B cell (primary cell): Measurements from ENCODE around the gene PHF21A. TPM values are rescaled to one million over a fixed set of nuclear protein-coding genes. Genes with fewer than 3 reads are reported as not detected.

Experiments used
- ATAC-seq: fragments of 200-7000 bp; cut with Tn5 transposase; one replicate; pipeline ENCODE4 v1.10.0; 2021; ENCODE audit warnings: low read depth, mild to moderate bottlenecking, moderate number of reproducible peaks, moderate library complexity
- CTCF ChIA-PET: fragments of 350-600 bp; sonication (Branson Sonifier 250); formaldehyde crosslinking; loops from one replicate; lab custom pipeline; 2021; ENCODE audit warnings: antibody characterized with exemption, inconsistent platforms; lab: Charles Lee
- POLR2A ChIA-PET: fragments of 350-600 bp; sonication (Branson Sonifier 250); formaldehyde crosslinking; loops from one replicate; lab custom pipeline; 2021; ENCODE audit warnings: antibody characterized with exemption; lab: Charles Lee
- DNase-seq: peaks from one replicate; pipeline ENCODE4 v3.0.0; 2013
- H2AFZ ChIP-seq: 2 replicates; pipeline ENCODE4 v1.6.1; 2012; ENCODE audit warnings: mild to moderate bottlenecking, low read depth, low read length; ENCODE audit not compliant: insufficient read depth, poor library complexity, severe bottlenecking
- H3K27ac ChIP-seq, 2 donors: 1 replicate in 1 of 2; 2 replicates in 1 of 2; pipeline ENCODE4 v1.5.1; 2012 to 2013; ENCODE audit warnings: low read length in 2 of 2, mild to moderate bottlenecking in 2 of 2, moderate library complexity in 1 of 2
- H3K27me3 ChIP-seq, 4 experiments: fragments of 200-600 bp in 1 of 4; sonication (generic) in 1 of 4; replicated peaks in 1 of 4; 1 replicate in 2 of 4; 2 replicates in 2 of 4; pipeline versions ENCODE4 v1.6.1 to v1.7.0; 2013 to 2016; ENCODE audit warnings: low read length in 3 of 4, mild to moderate bottlenecking in 2 of 4, mixed read lengths in 1 of 4, moderate library complexity in 1 of 4; ENCODE audit not compliant: insufficient read depth in 4 of 4, control insufficient read depth in 3 of 4; ENCODE audit errors: control extremely low read depth in 1 of 4
- H3K36me3 ChIP-seq, 2 experiments: replicated peaks in 1 of 2; 1 replicate in 1 of 2; 2 replicates in 1 of 2; pipeline versions ENCODE4 v1.6.1 to v1.7.1; 2013; ENCODE audit warnings: low read length in 1 of 2; ENCODE audit not compliant: insufficient read depth in 2 of 2, control insufficient read depth in 1 of 2; ENCODE audit errors: control extremely low read depth in 1 of 2, extremely low read depth in 1 of 2
- H3K4me1 ChIP-seq, 2 donors: fragments of 200-600 bp in 1 of 2; sonication (generic) in 1 of 2; 1 replicate in 1 of 2; 2 replicates in 1 of 2; pipeline versions ENCODE4 v1.5.1 to v1.6.1; 2013 to 2017; ENCODE audit warnings: low read length in 2 of 2; ENCODE audit not compliant: control insufficient read depth in 2 of 2, insufficient read depth in 2 of 2
- H3K4me2 ChIP-seq: replicated peaks from 2 replicates; pipeline ENCODE3; 2012; ENCODE audit warnings: mild to moderate bottlenecking, low read depth, low read length; ENCODE audit not compliant: poor library complexity, severe bottlenecking
- H3K4me3 ChIP-seq, 5 experiments: fragments of 200-600 bp in 1 of 5; sonication (generic) in 1 of 5; 1 replicate in 3 of 5; 2 replicates in 2 of 5; pipeline versions ENCODE4 v1.5.1 to v1.7.0; 2011 to 2016; ENCODE audit warnings: low read length in 4 of 5, mild to moderate bottlenecking in 4 of 5, low read depth in 2 of 5, control low read depth in 1 of 5, moderate library complexity in 1 of 5; ENCODE audit not compliant: insufficient read depth in 1 of 5; ENCODE audit errors: control extremely low read depth in 1 of 5, extremely low read depth in 1 of 5
- H3K79me2 ChIP-seq: fragments of 200-600 bp; sonication (generic); one replicate; pipeline ENCODE4 v1.6.0; 2016; ENCODE audit warnings: low read length; ENCODE audit not compliant: control insufficient read depth, insufficient read depth
- H3K9ac ChIP-seq: fragments of 200-600 bp; sonication (generic); 2 replicates; pipeline ENCODE4 v1.6.1; 2017; ENCODE audit warnings: mild to moderate bottlenecking, low read length, moderate library complexity
- H3K9me3 ChIP-seq, 3 donors: one replicate each; pipeline versions ENCODE4 v1.6.1 to v1.7.1; 2013; ENCODE audit warnings: low read length in 2 of 3; ENCODE audit not compliant: control insufficient read depth in 2 of 3, insufficient read depth in 1 of 3; ENCODE audit errors: control extremely low read depth in 1 of 3
- H4K20me1 ChIP-seq: 2 replicates; pipeline ENCODE4 v1.6.0; 2012; ENCODE audit warnings: mild to moderate bottlenecking, low read length; ENCODE audit not compliant: insufficient read depth, control insufficient read depth, poor library complexity, severe bottlenecking
- H3K27ac Mint-ChIP-seq: one replicate; pipeline ENCODE4 v1.8.0; 2021; ENCODE audit warnings: mixed read lengths
- H3K27me3 Mint-ChIP-seq: one replicate; pipeline ENCODE4 v1.8.0; 2021; ENCODE audit warnings: mixed read lengths
- H3K4me1 Mint-ChIP-seq: one replicate; pipeline ENCODE4 v1.8.0; 2021; ENCODE audit warnings: mixed read lengths
- H3K4me3 Mint-ChIP-seq: one replicate; pipeline ENCODE4 v1.8.0; 2021; ENCODE audit warnings: mixed read lengths
- H3K9me3 Mint-ChIP-seq: one replicate; pipeline ENCODE4 v1.8.0; 2022; ENCODE audit warnings: mixed read lengths; ENCODE audit not compliant: insufficient read depth
- EZH2 ChIP-seq: IDR thresholded peaks from 2 replicates; pipeline ENCODE4 v1.6.1; 2012; ENCODE audit warnings: borderline replicate concordance, low read depth, mild to moderate bottlenecking, moderate library complexity, low read length; ENCODE audit not compliant: insufficient read depth, poor library complexity, severe bottlenecking
- WGBS: methylation state at CpG from one replicate; pipeline ENCODE4 v1.1.5; 2013; ENCODE audit warnings: missing lambda C conversion rate; ENCODE audit not compliant: insufficient coverage; 5-methylcytosine and 5-hydroxymethylcytosine counted together
- intact Hi-C: fragments of 100-400 bp; cut with micrococcal nuclease; formaldehyde crosslinking; loops from one replicate; pipeline ENCODE4 v1.10.0; 2022
- polyA plus RNA-seq: library from polyadenylated mRNA; depleted of rRNA; stranded (reverse); fragments of >200 nt; gene quantifications from 2 replicates; pipeline ENCODE4 v1.2.3, GENCODE V29; 2012
- total RNA-seq, 2 donors: library from RNA; stranded (reverse); fragments of 120-200 nt in 1 of 2; gene quantifications; 1 replicate in 1 of 2; 2 replicates in 1 of 2; pipeline versions ENCODE4 v1.2.3 to v1.2.4, GENCODE V29; 2013 to 2022
- TF ChIP-seq, protein P1 (sequence below): fragments of 200-600 bp; IDR thresholded peaks from one replicate; pipeline ENCODE4 v1.8.0; 2022; ENCODE audit warnings: antibody characterized with exemption, mild to moderate bottlenecking

PHF21A gene
- total and polyA plus RNA-seq, 2 donors (not counting 1 experiment from before 2014, with no cell fraction given): 41.9 to 103 TPM

- Histone ChIP-seq H3K27ac (peak within 1 kb of the TSS; percentile 44 to 62), H3K4me2 (peak within 1 kb of the TSS; percentile 79), H3K9ac (peak within 1 kb of the TSS; percentile 77), H3K4me3 (peak within 1 kb of the TSS; percentile 48 to 92 (median 82)), H2AFZ (peak within 1 kb of the TSS; percentile 81), H3K4me1 (peaks cover 55 to 77% of the 10 kb centered on the region in 2 donors), H3K27me3 (no peaks in the 10 kb centered on the region), H3K9me3 (no peaks in the 10 kb centered on the region), H3K79me2 (peaks cover 63% of the 10 kb centered on the region), H3K36me3 (peaks cover 0 to 28% of the 10 kb centered on the region in 2 experiments), H4K20me1 (peaks cover 14% of the 10 kb centered on the region)
- intact Hi-C loops: loop anchor here (2.0 kb wide), 1 partner anchor 42 kb away; no protein-coding TSS in a partner anchor
- Mint-ChIP-seq H3K4me3 (peak within 1 kb of the TSS; percentile 98), H3K4me1 (peaks cover 75% of the 10 kb centered on the region), H3K27me3 (no peaks in the 10 kb centered on the region), H3K9me3 (no peaks in the 10 kb centered on the region), H3K27ac (peak within 1 kb of the TSS; percentile 96)
- WGBS: under 1% methylated on average over 73 of the region's 73 CpGs
- peak; percentile 74 for DNase-seq
- peak; percentile 15 for ATAC-seq
- no peak for TF ChIP-seq EZH2
- TF ChIP-seq, protein P1, sequence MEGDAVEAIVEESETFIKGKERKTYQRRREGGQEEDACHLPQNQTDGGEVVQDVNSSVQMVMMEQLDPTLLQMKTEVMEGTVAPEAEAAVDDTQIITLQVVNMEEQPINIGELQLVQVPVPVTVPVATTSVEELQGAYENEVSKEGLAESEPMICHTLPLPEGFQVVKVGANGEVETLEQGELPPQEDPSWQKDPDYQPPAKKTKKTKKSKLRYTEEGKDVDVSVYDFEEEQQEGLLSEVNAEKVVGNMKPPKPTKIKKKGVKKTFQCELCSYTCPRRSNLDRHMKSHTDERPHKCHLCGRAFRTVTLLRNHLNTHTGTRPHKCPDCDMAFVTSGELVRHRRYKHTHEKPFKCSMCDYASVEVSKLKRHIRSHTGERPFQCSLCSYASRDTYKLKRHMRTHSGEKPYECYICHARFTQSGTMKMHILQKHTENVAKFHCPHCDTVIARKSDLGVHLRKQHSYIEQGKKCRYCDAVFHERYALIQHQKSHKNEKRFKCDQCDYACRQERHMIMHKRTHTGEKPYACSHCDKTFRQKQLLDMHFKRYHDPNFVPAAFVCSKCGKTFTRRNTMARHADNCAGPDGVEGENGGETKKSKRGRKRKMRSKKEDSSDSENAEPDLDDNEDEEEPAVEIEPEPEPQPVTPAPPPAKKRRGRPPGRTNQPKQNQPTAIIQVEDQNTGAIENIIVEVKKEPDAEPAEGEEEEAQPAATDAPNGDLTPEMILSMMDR: no peak
- ChIA-PET POLR2A (interaction anchor here (0.6 to 9.1 kb wide), 4 partner anchors 12 to 75 kb away, joined by 3 to 162 read pairs (median 3); partner anchors contain the start of gene CRY2), CTCF (interaction anchor here (1.0 to 9.6 kb wide), 7 partner anchors 12 to 88 kb away, joined by 3 to 98 read pairs (median 8); partner anchors contain the start of gene CRY2)
Observed at GRCh38 chr11:45922425-45923082, 198.7 kb downstream of the PHF21A start, which contains the start of gene LARGE2. Gene LARGE2, plus strand, starts transcription at chr11:45922656. Its CDS starts 227 bp downstream, at chr11:45922883.
